H1 (cell line): ENCODE data around the gene ATAT1.

ENCODE experiments used
- ATF3 ChIP-seq: IDR thresholded peaks from 2 replicates; pipeline ENCODE4 v1.6.1; 2011; ENCODE audit warnings: low read depth, mild to moderate bottlenecking, low read length; ENCODE audit not compliant: insufficient read depth
- EGR1 ChIP-seq: IDR thresholded peaks from 2 replicates; pipeline ENCODE4 v1.6.1; 2011; ENCODE audit warnings: low read depth, low read length, borderline replicate concordance

DNA sequence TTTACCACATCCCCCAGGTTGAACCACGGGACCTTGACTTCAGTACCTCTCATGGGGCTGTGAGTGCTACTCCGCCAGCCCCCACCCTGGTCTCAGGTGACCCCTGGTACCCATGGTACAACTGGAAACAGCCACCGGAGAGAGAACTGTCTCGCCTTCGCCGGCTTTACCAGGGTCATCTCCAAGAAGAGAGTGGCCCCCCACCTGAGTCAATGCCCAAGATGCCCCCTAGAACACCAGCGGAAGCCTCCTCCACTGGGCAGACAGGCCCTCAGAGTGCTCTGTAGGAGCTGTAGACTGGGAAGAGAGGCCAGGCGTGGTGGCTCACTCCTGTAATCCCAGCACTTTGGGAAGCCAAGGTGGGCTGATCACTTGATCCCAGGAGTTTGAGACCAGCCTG is 1.2 kb upstream of the ATAT1 start:
- TF ChIP-seq EGR1 (no peak), ATF3 (no peak)
